Caki2 (cell line): ENCODE data around the gene TBXT. TPM values are rescaled to one million over a fixed set of nuclear protein-coding genes. Genes with fewer than 3 reads are reported as not detected.

ENCODE experiments used
- DNase-seq: peaks from one replicate; pipeline ENCODE4 v3.0.0-alpha.2; 2015; ENCODE audit warnings: low read depth
- in situ Hi-C: cut with HindIII; loops from 2 replicates; pipeline ENCODE4 v1.10.0; 2016; ENCODE audit warnings: low sequenced_read_pairs, low pct_unique_long_range_greater_than_20kb, mixed read lengths
- total RNA-seq: library from RNA; depleted of rRNA; stranded (reverse); fragments of >200 nt; shearing (Covaris generic); gene quantifications from 2 replicates; pipeline ENCODE4 v1.2.3, GENCODE V29; 2014; ENCODE audit warnings: low replicate concordance

The TBXT gene
- total RNA-seq, 1 experiment from 2014 or later, result not detected

DNA sequence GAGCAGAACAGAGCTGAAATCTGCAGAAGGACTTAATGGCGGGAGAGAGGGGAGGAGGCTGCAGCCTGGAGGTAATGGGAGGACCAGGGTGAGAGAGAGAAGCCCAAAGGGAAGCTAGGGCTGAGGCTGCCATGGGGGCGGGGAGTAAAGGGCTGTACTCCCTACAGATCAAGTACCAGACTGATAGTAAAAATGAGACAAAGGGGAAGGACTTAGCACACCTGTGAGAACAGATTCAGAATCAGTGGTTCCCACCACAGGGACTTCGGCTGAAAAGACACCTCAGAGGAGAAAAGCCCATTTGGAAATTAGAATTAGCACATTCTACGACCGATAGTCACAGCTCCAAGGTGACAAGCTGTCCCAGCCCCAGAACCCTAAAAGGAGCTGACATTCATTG lies 6.4 kb upstream of the TBXT start:
- DNase-seq, result no peak
- in situ Hi-C loops, result no loop called here

DNA sequence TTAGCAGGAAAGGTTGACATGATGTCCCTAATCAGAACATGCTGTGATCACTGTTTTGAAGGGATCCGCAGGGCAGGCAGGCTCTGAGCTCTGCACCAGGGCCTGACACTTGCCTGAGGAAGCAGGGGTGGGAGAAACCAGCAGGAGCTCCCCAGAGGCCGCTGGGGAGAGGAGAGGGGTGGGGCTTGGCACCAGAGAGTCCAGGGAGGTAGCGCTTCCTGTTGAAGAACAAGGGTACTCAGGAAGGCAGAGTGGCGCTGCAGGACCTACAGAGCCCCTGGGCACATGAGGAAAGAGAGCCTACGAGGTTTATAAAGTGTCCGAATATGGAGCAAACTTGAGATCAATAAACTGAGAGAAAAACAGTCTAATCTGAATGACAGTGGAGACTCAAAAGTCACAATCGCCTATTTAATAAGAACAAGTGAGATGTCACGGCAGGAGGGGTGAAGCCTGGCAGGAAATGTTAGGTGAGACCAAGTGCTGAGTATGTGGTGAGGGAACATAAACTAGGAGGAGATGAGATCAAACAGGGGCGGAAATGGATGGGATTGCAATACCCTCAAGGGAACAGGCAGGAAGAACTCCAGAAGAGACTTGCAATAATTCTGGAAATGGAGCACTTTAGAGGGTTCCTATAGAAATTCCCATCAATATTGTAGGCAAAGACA lies 5.8 kb upstream of the TBXT start:
- in situ Hi-C loops, result no loop called here
- no peak for DNase-seq

DNA sequence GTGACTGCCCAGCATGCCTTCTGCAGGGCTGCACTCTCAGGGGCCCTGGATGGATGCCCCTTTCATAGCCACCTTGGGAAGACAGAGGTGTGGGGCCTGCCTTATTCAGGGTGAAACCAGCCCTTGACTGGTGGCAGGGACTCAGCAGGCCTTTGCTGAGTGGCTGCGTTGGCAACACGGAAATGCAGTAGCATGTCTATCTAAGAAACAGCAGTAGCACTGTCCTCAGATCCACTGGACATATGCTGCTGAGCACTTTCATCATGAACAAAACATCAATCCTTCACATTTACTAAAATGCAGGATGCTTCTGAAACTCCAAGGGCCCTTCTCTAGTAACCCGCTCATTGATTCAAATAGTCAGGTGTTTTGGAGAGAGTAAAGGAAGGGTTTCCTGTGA lies 4.9 kb upstream of the TBXT start:
- in situ Hi-C loops, result no loop called here
- DNase-seq, result no peak

DNA sequence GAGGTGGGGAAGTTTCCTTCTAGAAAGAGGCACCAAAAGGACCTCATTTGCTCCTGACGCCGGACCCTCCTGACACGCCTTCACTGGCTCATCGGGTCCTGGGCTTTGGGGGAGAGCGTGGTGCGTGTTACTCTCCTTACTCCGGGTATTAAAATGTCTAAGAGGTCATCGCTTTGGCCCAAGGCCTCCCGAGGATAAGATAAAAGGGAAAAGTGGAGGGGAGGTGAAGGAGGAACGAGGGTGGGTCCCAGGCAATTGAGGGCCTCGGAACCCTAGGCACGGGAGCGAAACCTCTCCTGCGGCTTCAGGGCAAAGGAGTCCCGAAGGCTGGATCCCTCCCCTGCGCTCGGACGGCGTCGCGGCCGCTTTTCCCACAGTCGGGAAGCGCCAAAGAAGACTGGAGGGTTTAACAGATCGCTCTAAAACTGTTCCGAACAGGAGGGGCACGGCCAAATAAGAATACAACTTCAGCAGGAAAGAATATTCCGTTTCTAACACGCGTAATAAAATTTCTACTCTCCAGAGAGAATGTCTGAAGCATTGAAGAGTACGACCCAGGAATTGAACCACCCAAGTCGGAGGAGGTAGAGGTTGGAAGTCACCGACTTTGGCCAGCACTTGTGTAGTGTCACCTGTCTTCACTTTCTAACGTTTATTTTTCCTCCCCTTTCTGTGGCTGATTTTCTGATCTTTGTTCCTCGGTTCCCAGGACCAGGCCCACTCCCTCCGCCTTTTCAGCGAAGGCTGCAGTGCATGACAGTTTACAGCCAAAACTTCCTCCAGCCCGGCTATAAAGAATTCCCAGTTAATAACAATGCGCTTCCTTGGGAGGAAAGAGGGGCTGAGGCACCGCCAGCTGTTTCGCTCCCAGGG lies 2.1 kb upstream of the TBXT start:
- in situ Hi-C loops, result no loop called here

DNA sequence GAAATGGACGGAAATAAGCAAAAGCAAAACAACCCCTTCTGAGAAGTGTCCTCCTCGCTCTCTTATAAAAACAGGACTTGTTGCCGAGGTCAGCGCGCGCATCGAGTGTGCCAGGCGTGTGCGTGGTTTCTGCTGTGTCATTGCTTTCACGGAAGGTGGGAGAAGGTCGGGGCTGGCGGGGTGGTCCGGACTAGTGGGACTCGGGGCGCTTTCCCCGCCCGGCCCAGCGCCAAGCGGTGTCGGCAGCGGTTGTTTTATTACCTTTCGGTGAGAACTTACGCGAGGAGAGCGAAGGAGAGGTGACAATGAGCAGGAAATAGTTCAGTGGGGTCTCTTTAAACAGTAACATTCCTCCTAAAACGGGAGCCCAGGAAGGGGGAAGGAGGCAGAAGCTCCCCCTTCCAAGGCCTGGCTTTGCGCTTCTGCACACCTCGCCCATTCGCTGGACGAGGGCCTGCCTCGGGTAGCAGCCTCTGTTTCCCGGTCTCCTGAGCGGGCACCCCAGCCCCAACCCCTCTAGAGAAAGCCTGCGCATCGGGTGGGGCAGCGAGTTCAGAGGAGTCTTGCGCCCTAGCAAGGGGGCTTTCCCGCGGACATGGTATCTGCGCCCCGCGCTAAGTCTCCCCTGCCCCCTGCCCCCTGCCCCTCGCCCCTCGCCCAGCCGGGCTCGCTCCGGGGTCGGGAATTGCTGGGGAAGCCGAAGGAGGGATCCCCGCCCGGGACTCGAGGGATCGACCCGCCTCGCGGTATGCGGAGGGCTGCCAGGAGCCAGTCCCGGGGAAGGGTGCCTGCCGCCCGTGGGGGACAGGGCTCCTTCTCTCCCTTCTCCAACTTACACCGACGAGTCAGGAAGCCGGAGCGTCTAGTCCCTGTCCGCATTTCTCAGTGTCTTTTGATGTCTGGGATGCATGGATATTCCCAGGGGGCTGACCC lies 1.2 kb upstream of the TBXT start:
- in situ Hi-C loops, result no loop called here
- DNase-seq, result no peak

More for the DNA sequence above, 2.1 kb upstream of the TBXT start:
- no peak for DNase-seq

DNA sequence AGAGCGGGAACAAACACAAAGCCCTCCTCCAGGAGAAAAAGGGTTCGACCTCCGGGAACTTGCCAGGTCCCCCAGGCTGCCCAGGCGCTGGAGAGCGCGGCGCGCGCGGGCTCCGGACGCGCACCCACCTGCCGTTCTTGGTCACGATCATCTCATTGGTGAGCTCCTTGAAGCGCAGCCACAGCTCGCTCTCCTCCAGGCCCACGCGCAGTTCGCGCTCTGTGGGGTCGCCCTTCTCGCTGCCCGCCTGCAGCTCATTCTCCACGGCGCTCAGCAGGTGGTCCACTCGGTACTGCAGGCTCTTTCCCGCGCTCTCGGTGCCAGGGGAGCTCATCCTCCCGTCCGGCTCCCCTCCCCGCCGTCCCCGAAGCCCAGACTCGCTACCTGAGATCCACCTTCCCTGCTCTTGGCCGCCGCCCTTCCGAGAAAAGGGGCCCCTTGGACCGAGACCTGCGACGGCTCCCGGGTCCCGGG lies 356 bp downstream of the TBXT start:
- DNase-seq, result no peak
- in situ Hi-C loops, result no loop called here

DNA sequence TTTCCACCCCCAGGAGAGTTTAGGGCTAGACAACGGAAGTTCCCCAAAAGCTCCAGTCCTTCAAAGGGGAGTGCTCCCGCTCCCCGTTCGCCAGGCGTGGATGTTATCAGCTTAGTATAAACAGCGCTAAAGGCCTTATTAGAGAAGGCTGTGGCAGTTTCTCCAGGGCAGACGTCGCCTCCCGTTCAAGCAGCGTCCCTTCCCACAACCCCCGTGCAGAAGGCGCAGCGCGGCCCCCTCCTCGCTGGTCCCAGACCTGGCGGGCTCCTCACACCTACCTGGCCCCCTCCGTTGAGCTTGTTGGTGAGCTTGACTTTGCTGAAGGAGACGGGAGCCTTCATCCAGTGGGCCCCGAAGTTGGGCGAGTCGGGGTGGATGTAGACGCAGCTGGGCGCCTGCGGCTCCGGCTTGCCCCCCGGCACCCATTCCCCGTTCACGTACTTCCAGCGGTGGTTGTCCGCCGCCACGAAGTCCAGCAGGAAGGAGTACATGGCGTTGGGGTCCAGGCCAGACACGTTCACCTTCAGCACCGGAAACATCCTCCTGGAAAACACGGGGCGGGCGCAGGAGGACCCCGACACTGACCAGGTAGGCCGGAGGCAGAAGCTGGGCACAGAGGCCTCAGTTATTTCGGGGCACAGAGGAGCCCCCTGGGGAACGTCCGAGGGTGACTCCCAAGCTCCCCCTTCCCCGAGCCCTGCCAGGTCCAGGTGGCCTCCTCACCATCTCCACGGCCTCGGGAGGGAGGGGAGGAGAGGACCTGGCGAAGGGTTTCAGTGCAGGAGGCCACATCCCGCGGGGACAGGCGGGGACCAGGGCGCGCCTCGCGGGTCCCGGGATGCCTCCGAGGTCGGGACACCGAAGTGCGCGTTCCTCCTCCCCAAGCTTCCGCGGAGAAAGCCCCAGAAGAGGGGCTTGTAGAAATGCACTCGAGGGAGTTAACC lies 1.1 kb downstream of the TBXT start:
- in situ Hi-C loops, result no loop called here
- DNase-seq, result no peak

DNA sequence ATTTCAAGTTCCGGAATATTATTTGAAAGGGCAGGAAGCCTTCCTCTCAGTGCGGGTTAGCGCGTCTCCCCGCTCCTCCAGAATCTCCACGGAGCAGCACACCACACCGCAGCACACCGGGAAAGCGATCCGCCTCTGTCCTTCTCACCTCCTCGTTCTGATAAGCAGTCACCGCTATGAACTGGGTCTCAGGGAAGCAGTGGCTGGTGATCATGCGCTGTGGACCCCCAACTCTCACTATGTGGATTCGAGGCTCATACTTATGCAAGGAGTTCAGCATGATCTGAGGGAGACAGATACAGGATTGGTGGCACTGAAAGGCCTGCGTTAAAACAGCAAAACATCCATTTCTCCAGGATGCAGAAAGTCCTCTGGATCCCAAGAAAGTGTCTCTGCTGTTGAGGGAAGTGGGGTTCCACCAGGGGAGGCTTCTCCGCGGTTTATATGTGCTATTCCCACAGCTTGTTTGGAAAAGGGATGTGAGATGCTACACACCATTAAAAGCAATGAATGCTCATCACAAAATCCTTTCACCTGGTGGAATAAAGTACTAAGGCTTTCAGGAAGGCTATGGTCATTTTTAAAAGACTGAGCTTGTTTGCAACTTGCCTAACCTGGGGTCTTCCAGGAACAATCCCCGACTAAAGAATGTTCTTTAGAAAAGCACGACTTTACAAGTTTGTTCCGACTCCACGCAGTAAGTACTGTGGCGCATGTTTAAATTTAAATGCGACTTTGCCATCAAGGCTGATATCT lies 1.9 kb downstream of the TBXT start:
- in situ Hi-C loops, result no loop called here
- DNase-seq, result no peak

DNA sequence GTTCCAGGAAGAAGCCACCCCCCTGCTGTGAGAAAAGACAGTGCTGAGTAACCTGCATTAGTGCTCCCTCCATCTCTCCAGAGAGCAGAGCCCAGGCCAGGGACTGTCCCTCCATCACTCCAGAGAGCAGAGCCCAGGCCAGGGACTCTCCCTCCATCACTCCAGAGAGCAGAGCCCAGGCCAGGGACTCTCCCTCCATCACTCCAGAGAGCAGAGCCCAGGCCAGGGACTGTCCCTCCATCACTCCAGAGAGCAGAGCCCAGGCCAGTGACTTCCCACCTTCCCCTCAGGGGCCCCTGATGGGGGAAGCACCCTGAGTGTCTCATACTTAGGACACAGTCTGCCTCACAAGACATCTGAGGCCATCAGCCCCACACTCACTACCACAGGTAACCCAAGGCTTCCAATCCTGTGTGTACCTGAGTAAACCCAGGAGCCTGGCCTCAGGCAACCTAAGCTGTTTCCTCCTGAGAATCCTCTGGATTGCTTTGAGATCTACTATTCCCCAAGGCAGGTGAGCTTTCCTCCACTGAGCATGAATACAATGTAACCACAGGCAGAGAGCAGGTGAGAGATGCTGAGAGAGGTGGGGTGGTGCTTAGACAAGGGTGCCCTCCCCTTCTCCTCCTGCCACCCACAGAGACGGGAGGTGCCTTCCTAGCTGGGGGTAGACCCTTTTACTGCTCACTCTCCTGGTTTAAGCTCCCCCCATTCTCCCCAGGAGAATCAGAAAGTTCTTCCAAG lies 4.9 kb downstream of the TBXT start:
- in situ Hi-C loops, result no loop called here
- no peak for DNase-seq

DNA sequence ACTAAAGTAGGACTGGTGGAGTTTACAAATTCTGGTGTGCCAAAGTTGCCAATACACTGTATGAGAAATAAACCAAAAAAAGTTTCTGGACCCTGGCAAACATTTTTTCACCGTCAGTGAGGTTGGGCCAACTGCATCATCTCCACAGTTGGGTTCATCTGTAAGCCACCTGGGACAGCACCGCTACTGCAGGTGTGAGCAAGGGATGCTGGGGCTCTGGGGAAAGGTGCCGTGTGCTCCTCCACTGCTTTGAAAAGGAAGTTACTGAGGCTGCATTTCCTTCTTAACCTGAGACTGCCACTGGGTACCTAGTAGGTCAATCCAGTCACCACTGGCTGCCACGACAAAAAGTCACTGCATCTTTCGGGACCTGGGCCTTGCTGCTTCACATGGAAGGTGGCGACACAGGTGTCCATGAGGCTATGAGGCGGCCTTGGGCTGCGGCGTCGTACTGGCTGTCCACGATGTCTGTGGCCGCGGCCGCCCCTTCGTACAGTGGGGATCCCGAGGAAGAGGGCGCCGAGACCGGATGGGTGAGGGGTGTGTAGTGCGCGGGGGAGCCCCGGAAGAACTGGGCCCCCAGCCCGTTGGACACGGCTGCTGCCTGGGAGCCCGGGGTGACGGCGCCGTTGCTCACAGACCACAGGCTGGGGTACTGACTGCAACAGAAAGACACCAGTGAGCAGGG lies 9.6 kb downstream of the TBXT start:
- in situ Hi-C loops, result no loop called here

DNA sequence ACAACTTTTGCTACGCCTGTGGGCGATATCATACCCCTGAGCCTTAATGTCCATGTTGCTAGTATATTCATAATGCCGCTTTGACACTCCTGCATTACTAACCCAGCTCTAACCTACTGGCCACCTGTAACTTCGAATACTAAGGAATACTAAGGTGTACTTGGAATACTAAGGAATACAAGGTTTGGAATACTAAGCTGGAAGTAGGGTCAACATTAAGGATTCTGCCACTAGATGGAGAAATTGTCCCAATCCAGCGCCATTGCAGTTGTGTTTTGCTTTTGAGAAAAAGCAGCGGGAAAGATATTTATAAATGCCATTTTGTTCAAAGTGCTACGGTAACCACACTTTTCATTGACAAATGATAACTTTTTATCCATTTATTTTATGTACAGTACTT lies 10.7 kb downstream of the TBXT start:
- in situ Hi-C loops, result no loop called here
- DNase-seq, result no peak

More for the DNA sequence above, 9.6 kb downstream of the TBXT start:
- DNase-seq, result no peak

DNA sequence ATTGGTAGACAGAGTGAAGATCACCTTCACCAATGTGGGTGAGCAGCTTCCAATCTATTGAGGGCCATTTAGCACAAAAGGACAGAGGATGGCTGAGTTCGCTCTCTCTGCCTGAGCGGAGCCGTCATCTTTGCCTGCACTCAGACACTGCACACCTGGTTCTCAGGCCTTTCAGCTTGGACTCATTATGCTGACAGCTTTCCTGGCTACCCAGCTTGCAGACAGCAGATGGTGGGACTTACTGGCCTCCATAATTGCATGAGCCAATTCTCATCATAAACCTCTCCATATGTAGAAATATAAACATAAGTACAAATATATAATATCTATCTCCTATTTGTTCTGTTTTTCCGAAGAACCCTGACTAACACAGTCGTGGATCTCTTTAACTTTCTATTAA lies 13.7 kb downstream of the TBXT start:
- in situ Hi-C loops, result no loop called here
- DNase-seq, result no peak

DNA sequence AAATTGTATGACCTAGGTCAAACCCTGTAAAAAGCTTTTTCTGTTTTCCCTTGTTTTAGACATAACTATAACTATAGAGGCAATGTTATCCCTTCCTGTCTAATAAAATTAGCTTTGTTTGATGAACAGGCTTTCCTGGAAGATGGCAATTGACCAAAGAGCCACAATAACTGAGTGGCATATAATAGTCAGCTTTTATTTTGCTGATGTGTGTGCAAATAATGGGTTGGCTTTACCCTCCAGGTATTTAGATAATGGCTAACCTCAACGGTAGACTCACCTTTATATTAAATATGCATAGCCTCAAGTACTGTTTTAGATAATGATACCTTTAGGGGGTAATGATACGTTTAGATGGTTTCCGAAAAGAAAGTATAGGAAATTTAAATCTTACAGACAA lies 15.0 kb downstream of the TBXT start:
- in situ Hi-C loops, result no loop called here
- DNase-seq, result no peak

DNA sequence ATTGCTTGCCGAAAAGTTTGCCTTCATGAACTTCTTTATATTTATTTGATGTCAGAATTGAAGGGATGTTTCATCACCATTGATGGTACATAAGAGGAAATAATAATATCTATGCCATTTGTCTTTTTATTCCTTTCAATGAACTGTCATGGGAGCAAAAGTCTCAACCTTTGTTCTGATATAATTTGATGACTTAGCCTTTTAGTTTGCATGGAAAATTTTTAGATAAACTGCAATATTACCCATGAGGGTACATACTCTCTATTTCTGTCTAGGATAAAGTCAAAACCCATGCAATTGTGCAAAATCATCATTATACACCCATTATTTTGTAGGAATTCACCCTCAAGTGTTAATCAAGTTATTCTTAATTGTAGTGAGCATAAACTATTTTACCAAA lies 15.9 kb downstream of the TBXT start:
- in situ Hi-C loops, result no loop called here
- no peak for DNase-seq

DNA sequence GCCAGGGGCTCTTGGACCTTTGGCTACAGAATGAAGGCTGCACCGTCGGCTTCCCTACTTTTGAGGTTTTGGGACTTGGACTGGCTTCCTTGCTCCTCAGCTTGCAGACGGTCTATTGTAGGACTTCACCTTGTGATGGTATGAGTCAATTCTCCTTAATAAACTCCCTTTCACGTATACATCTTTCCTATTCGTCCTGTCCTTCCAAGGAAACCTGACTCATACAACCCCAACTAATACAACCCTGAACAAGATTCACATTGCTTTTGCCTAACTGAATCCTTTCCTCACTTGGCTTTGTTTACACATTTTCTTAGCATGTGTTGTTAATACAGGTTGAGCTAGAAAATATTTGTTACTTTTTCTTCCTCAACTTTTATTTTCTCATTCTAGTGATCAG lies 21.9 kb downstream of the TBXT start:
- no peak for DNase-seq
- in situ Hi-C loops, result no loop called here

DNA sequence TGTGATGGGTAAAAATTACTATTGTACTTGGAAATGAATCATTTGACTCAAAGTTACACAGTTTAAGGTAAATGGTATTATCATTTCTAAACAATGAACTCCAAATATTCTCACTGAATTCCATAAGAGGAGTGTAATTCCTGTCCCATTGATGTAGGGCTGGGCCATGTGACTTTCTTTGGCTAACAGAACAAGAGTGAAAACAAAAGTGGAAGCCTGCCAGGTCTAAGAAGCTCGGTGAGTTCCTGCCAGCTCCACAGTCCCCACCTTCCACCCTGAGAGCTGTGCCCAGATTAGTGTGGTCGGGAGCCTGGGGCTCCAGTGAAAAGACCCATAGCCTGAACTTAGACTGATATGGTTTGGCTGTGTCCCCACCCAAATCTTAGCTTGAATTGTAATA lies 24.6 kb downstream of the TBXT start:
- in situ Hi-C loops, result no loop called here
- DNase-seq, result no peak
